GM12878 (cell line): ENCODE results near the gene CPA4. TPM values are rescaled to one million over a fixed set of nuclear protein-coding genes. Genes with fewer than 3 reads are reported as not detected.
A peak's percentile ranks its signal among the peaks of the same experiment; 100 is the strongest.

Source experiments
- ASH2L ChIP-seq: fragments of 300-600, 200-600 bp; sonication (generic); IDR thresholded peaks from 2 replicates; pipeline ENCODE4 v1.6.1; 2017; ENCODE audit warnings: low read depth, mild to moderate bottlenecking, borderline replicate concordance
- BCL11A ChIP-seq: IDR thresholded peaks from 2 replicates; pipeline ENCODE4 v1.6.1; 2011; ENCODE audit warnings: low read depth, low read length
- BMI1 ChIP-seq: fragments of 450-650 bp; IDR thresholded peaks from 2 replicates; pipeline ENCODE4 v1.6.1; 2016; ENCODE audit warnings: mild to moderate bottlenecking, moderate library complexity, borderline replicate concordance
- CBFB ChIP-seq: IDR thresholded peaks from 2 replicates; pipeline ENCODE4 v1.6.1; 2016; ENCODE audit warnings: antibody characterized with exemption, low read depth
- CHD2 ChIP-seq: IDR thresholded peaks from 2 replicates; pipeline ENCODE4 v1.6.1; 2011; ENCODE audit warnings: low read depth, low read length, improper control_type of control experiment, borderline replicate concordance
- EED ChIP-seq: sonication (generic); IDR thresholded peaks from 2 replicates; pipeline ENCODE4 v1.6.1; 2016; ENCODE audit warnings: antibody characterized with exemption, low read depth
- EP300 ChIP-seq, 2 experiments: fragments of 150-350 bp in 1 of 2; IDR thresholded peaks; 2 replicates each; pipeline ENCODE4 v1.6.1; 2011 to 2012; ENCODE audit warnings: low read depth in 2 of 2, low read length in 2 of 2, borderline replicate concordance in 1 of 2, improper control_type of control experiment in 1 of 2, inconsistent platforms in 1 of 2; ENCODE audit not compliant: control insufficient read depth in 1 of 2
- GABPA ChIP-seq: IDR thresholded peaks from 2 replicates; pipeline ENCODE4 v1.6.1; 2014; ENCODE audit warnings: antibody characterized with exemption, low read depth, mild to moderate bottlenecking, inconsistent platforms
- HDAC6 ChIP-seq: fragments of 200-600 bp; sonication (generic); IDR thresholded peaks from one replicate; pipeline ENCODE4 v1.8.0; 2017; ENCODE audit warnings: antibody characterized with exemption; ENCODE audit not compliant: unreplicated experiment
- KDM1A ChIP-seq: fragments of 200-600 bp; sonication (generic); IDR thresholded peaks from 2 replicates; pipeline ENCODE4 v1.6.1; 2016; ENCODE audit warnings: borderline replicate concordance
- MYB ChIP-seq: fragments of 150-350 bp; IDR thresholded peaks from 2 replicates; pipeline ENCODE4 v1.6.1; 2014; ENCODE audit warnings: mild to moderate bottlenecking, low read depth, low read length, borderline replicate concordance
- NBN ChIP-seq: fragments of 450-650 bp; IDR thresholded peaks from 2 replicates; pipeline ENCODE4 v1.6.1; 2016
- NR2C1 ChIP-seq: fragments of 450-650 bp; IDR thresholded peaks from 2 replicates; pipeline ENCODE4 v1.6.1; 2017; ENCODE audit warnings: antibody characterized with exemption, mild to moderate bottlenecking, moderate library complexity
- PAX8 ChIP-seq: fragments of 450-650 bp; IDR thresholded peaks from 2 replicates; pipeline ENCODE4 v1.6.1; 2017; ENCODE audit warnings: mild to moderate bottlenecking, moderate library complexity
- POLR2A ChIP-seq: IDR thresholded peaks from 2 replicates; pipeline ENCODE4 v1.6.1; 2011; ENCODE audit warnings: low read depth, mild to moderate bottlenecking, low read length
- RCOR1 ChIP-seq: conservative IDR thresholded peaks from 2 replicates; pipeline ENCODE4 v1.6.1; 2012; ENCODE audit warnings: low read depth, low read length, improper control_type of control experiment
- RUNX3 ChIP-seq: IDR thresholded peaks from 2 replicates; pipeline ENCODE4 v1.6.1; 2012; ENCODE audit warnings: low read length, inconsistent platforms
- SPI1 ChIP-seq: IDR thresholded peaks from 2 replicates; pipeline ENCODE4 v1.6.1; 2011; ENCODE audit warnings: low read depth, mild to moderate bottlenecking, low read length, moderate library complexity, borderline replicate concordance; ENCODE audit not compliant: insufficient read depth
- SUPT20H ChIP-seq: IDR thresholded peaks from 2 replicates; pipeline ENCODE4 v1.6.1; 2011; ENCODE audit warnings: low read depth, mild to moderate bottlenecking, low read length, moderate library complexity, borderline replicate concordance; ENCODE audit not compliant: control insufficient read depth
- TBL1XR1 ChIP-seq: IDR thresholded peaks from 2 replicates; pipeline ENCODE4 v1.6.1; 2012; ENCODE audit warnings: low read depth, low read length, improper control_type of control experiment
- WRNIP1 ChIP-seq: IDR thresholded peaks from 2 replicates; pipeline ENCODE4 v1.6.1; 2011; ENCODE audit warnings: low read depth, low read length, improper control_type of control experiment, borderline replicate concordance
- polyA plus RNA-seq, 11 experiments: library from polyadenylated mRNA; depleted of rRNA in 4 of 11; unstranded in 6 of 11; stranded (reverse) in 5 of 11; fragments of >200 nt; fragmentation: Nextera tagmentation in 4 of 11; fragmentation: Illumina TruSeq in 1 of 11; extraction: Ambion mirVana in 4 of 11; extraction: Trizol in 1 of 11; gene quantifications; 1 replicate in 1 of 11; 2 replicates in 10 of 11; pipeline versions ENCODE4 v1.2.1 to v1.2.3, GENCODE V29; 2011 to 2016; ENCODE audit warnings: inconsistent platforms in 2 of 11, missing spikeins in 2 of 11, low read depth in 1 of 11
- total RNA-seq, 4 experiments: library from RNA; depleted of rRNA in 3 of 4; stranded (reverse); fragments of >200 nt in 3 of 4; fragmentation: Illumina TruSeq in 1 of 4; extraction: Trizol in 1 of 4; gene quantifications; 2 replicates each; pipeline versions ENCODE4 v1.2.1 to v1.2.3, GENCODE V29; 2013 to 2021
- TF ChIP-seq, protein P1 (sequence below): IDR thresholded peaks from 2 replicates; pipeline ENCODE4 v1.6.1; 2011; ENCODE audit warnings: mild to moderate bottlenecking, low read depth, low read length, moderate library complexity; ENCODE audit not compliant: insufficient replicate concordance
- TF ChIP-seq, protein P2 (sequence below), 3 experiments: IDR thresholded peaks in 2 of 3; conservative IDR thresholded peaks in 1 of 3; 2 replicates each; pipeline ENCODE4 v1.5.1; 2011; ENCODE audit warnings: low read depth in 3 of 3, low read length in 3 of 3, mild to moderate bottlenecking in 3 of 3, control low read depth in 2 of 3, moderate library complexity in 2 of 3, inconsistent platforms in 1 of 3, mixed read lengths in 1 of 3; ENCODE audit not compliant: control insufficient read depth in 2 of 3, insufficient read depth in 1 of 3; ENCODE audit errors: extremely low read depth in 1 of 3
- TF ChIP-seq, protein P3 (sequence below): fragments of 450-650 bp; IDR thresholded peaks from 2 replicates; pipeline ENCODE4 v1.6.1; 2017; ENCODE audit warnings: low read depth, mild to moderate bottlenecking, moderate library complexity

Gene CPA4
- total and polyA plus RNA-seq, 10 of the 15 experiments (the other 5 are each of a cell fraction or from before 2014, with no cell fraction given), result 0.05 to 0.35 (median 0.18) TPM; not detected in 1

DNA sequence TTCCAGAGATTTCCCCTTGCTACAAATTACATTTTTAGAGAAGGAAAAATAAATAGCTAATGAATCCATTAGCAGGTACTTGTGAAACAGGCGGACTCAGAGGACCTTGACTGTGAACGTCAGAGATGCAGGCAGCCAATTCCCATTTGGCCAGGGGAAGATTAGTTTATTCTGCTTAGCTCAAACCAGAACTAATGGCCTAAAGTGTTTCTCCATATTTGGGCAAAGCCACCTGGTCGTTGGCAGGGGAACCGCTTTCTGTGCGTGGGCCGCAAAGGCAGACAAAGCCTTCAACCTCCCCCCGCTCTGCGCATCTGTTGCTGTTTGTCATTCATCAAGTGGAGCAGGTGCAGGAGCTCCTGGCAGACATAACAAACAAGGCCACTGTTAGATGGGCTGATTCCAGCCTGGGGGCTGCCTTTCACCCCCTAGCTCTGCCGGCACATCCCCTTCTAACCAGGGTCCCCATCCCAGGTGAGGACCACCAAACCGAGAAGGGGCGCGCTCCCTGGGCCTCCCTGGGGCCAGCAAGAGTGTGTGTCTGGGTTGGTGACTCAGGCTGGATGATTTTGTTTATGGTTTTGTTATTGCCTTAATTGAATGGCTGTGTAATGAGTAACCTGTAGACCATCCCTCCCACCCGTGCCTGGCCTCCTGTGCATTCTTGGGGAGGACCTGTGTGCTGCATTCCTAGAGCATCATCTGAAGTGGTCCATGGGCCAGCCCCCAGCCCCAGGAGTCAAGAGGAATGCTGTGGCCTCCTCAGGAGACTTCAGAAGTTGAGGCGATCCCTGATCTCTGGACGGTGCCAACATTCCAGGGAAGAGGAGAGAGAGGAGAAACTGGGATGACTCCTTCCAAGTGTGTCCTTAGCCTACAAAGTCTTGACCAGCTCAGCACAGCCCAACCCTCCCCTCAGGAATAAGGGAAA lies 72.8 kb downstream of the CPA4 start (continued):
- TF ChIP-seq, protein P1, sequence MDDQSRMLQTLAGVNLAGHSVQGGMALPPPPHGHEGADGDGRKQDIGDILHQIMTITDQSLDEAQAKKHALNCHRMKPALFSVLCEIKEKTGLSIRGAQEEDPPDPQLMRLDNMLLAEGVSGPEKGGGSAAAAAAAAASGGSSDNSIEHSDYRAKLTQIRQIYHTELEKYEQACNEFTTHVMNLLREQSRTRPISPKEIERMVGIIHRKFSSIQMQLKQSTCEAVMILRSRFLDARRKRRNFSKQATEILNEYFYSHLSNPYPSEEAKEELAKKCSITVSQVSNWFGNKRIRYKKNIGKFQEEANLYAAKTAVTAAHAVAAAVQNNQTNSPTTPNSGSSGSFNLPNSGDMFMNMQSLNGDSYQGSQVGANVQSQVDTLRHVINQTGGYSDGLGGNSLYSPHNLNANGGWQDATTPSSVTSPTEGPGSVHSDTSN, result peak; percentile 77
- TF ChIP-seq SUPT20H, result no peak
- TF ChIP-seq BCL11A, result peak; percentile 42; the same call in 1 of the 2 replicates
- no peak for TF ChIP-seq MYB
- TF ChIP-seq ASH2L, result no peak
- no peak for TF ChIP-seq TBL1XR1
- TF ChIP-seq NR2C1, result no peak
- no peak for TF ChIP-seq RCOR1
- TF ChIP-seq, protein P2, sequence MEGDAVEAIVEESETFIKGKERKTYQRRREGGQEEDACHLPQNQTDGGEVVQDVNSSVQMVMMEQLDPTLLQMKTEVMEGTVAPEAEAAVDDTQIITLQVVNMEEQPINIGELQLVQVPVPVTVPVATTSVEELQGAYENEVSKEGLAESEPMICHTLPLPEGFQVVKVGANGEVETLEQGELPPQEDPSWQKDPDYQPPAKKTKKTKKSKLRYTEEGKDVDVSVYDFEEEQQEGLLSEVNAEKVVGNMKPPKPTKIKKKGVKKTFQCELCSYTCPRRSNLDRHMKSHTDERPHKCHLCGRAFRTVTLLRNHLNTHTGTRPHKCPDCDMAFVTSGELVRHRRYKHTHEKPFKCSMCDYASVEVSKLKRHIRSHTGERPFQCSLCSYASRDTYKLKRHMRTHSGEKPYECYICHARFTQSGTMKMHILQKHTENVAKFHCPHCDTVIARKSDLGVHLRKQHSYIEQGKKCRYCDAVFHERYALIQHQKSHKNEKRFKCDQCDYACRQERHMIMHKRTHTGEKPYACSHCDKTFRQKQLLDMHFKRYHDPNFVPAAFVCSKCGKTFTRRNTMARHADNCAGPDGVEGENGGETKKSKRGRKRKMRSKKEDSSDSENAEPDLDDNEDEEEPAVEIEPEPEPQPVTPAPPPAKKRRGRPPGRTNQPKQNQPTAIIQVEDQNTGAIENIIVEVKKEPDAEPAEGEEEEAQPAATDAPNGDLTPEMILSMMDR (IDR thresholded peaks at IDR 0.05 in 2 of 3, conservative IDR thresholded peaks at IDR 0.05 in 1 of 3; ENCODE audit: control insufficient read depth in 2 of 3, extremely low read depth in 1 of 3, insufficient read depth in 1 of 3, low read depth in 3 of 3, low read length in 3 of 3), result no peak
- peak; percentile 56; the same call in 1 of the 2 replicates for TF ChIP-seq CHD2
- TF ChIP-seq POLR2A, result peak; percentile 58; the same call in 1 of the 2 replicates
- no peak for TF ChIP-seq SPI1
- TF ChIP-seq WRNIP1, result no peak
- TF ChIP-seq GABPA, result no peak
- TF ChIP-seq NBN, result no peak
- no peak for TF ChIP-seq PAX8
- TF ChIP-seq EP300 (IDR thresholded peaks at IDR 0.05; ENCODE audit: borderline replicate concordance in 1 of 2, control insufficient read depth in 1 of 2, low read depth in 2 of 2, low read length in 2 of 2), result peak in 1 of 2 experiments; percentile 76; a peak in 2 of 4 replicates
- TF ChIP-seq, protein P3, sequence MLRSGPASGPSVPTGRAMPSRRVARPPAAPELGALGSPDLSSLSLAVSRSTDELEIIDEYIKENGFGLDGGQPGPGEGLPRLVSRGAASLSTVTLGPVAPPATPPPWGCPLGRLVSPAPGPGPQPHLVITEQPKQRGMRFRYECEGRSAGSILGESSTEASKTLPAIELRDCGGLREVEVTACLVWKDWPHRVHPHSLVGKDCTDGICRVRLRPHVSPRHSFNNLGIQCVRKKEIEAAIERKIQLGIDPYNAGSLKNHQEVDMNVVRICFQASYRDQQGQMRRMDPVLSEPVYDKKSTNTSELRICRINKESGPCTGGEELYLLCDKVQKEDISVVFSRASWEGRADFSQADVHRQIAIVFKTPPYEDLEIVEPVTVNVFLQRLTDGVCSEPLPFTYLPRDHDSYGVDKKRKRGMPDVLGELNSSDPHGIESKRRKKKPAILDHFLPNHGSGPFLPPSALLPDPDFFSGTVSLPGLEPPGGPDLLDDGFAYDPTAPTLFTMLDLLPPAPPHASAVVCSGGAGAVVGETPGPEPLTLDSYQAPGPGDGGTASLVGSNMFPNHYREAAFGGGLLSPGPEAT, result peak; percentile 21; the same call in 1 of the 2 replicates
- TF ChIP-seq RUNX3, result 0 out of 2 replicates have a peak, but pooled peaks have one; percentile 19
- no peak for TF ChIP-seq CBFB
- TF ChIP-seq HDAC6, result no peak
- peak; percentile 44; the same call in 1 of the 2 replicates for TF ChIP-seq BMI1
- no peak for TF ChIP-seq KDM1A
- TF ChIP-seq EED, result 0 out of 2 replicates have a peak, but pooled peaks have one; percentile 27
